GM19043 (cell line): ENCODE measurements around the gene NEDD8.

ENCODE experiments used
- ATAC-seq: cut with Tn5 transposase; IDR thresholded peaks from one replicate; pipeline ENCODE4 v1.9.1; 2021; ENCODE audit warnings: low read depth; ENCODE audit not compliant: unreplicated experiment

NEDD8 gene

GRCh38 chr14:24264298-24264697 lies 32.1 kb upstream of the NEDD8 start:
- no peak for ATAC-seq

GRCh38 chr14:24263848-24264247 lies 31.7 kb upstream of the NEDD8 start:
- ATAC-seq = no peak

- no peak for ATAC-seq
Observed at GRCh38 chr14:24262821-24263733, 30.9 kb upstream of the NEDD8 start, which contains the start of gene TGM1. TGM1 (minus strand) TSS chr14:24263177; CDS start chr14:24262352, 825 bp downstream.

GRCh38 chr14:24261969-24262327 lies 29.8 kb upstream of the NEDD8 start:
- no peak for ATAC-seq

GRCh38 chr14:24261256-24261968 lies 29.2 kb upstream of the NEDD8 start:
- ATAC-seq = no peak

- ATAC-seq = no peak
Observed at GRCh38 chr14:24260780-24261157, 28.6 kb upstream of the NEDD8 start.

- no peak for ATAC-seq
Observed at GRCh38 chr14:24260026-24260779, 28.0 kb upstream of the NEDD8 start.

- ATAC-seq = no peak
Observed at GRCh38 chr14:24259282-24260025, 27.3 kb upstream of the NEDD8 start.

- ATAC-seq = no peak
Observed at GRCh38 chr14:24258548-24259265, 26.5 kb upstream of the NEDD8 start.

- no peak for ATAC-seq
Observed at GRCh38 chr14:24258119-24258518, 26.0 kb upstream of the NEDD8 start.

- no peak for ATAC-seq
Observed at GRCh38 chr14:24256960-24257359, 24.8 kb upstream of the NEDD8 start.

GRCh38 chr14:24255931-24256711 lies 24.0 kb upstream of the NEDD8 start:
- no peak for ATAC-seq

GRCh38 chr14:24255438-24255837 lies 23.3 kb upstream of the NEDD8 start:
- no peak for ATAC-seq

- no peak for ATAC-seq
Observed at GRCh38 chr14:24254630-24255392, 22.6 kb upstream of the NEDD8 start.

- ATAC-seq = no peak
Observed at GRCh38 chr14:24253936-24254335, 21.8 kb upstream of the NEDD8 start.

- no peak for ATAC-seq
Observed at GRCh38 chr14:24252289-24253124, 20.3 kb upstream of the NEDD8 start.

GRCh38 chr14:24251880-24252288 lies 19.7 kb upstream of the NEDD8 start:
- no peak for ATAC-seq
